GM10266 (cell line): ENCODE data around the gene MYH16.
"Not testable (repeated sequence)": the region's sequence is repeated elsewhere in the genome, so short reads cannot be mapped to it uniquely, and the experiment has no call there.

Experiments
- DNase-seq: peaks from one replicate; pipeline ENCODE4 v3.0.0; 2012; ENCODE audit errors: extremely low spot score
- CTCF ChIP-seq: IDR thresholded peaks from 2 replicates; pipeline ENCODE4 v1.5.1; 2012; ENCODE audit warnings: mild to moderate bottlenecking, low read depth; ENCODE audit not compliant: control insufficient read depth, insufficient read depth; ENCODE audit errors: missing control alignments

MYH16 gene

GRCh38 chr7:99325001-99325493, 52.4 kb downstream of the MYH16 start:
- no peak for TF ChIP-seq CTCF
- DNase-seq: no peak

- DNase-seq: peak; percentile 97
- no peak for TF ChIP-seq CTCF
Measured at GRCh38 chr7:99325592-99326407, 53.2 kb downstream of the MYH16 start, which contains the start of gene ARPC1A. Gene ARPC1A, plus strand, starts transcription at chr7:99325898. Its CDS starts 7,456 bp downstream, at chr7:99333354.

GRCh38 chr7:99326408-99326782, 53.8 kb downstream of the MYH16 start:
- TF ChIP-seq CTCF: no peak
- no peak for DNase-seq

- DNase-seq: not testable (repeated sequence)
Measured at GRCh38 chr7:99330314-99330961, 57.8 kb downstream of the MYH16 start.

GRCh38 chr7:99331002-99331401, 58.4 kb downstream of the MYH16 start:
- TF ChIP-seq CTCF: no peak

GRCh38 chr7:99339595-99339994, 67.0 kb downstream of the MYH16 start:
- no peak for DNase-seq
- TF ChIP-seq CTCF: no peak

More at GRCh38 chr7:99331002-99331401, 58.4 kb downstream of the MYH16 start:
- no peak for DNase-seq

GRCh38 chr7:99340659-99341058, 68.0 kb downstream of the MYH16 start:
- no peak for DNase-seq
- no peak for TF ChIP-seq CTCF
